ENCODE data around the gene MKI67. TPM values are rescaled to one million over a fixed set of nuclear protein-coding genes. Genes with fewer than 3 reads are reported as not detected.
A peak's percentile ranks its signal among the peaks of the same experiment; 100 is the strongest.

Gene MKI67
- total RNA-seq, 2 donors from 2014 or later = 74.8 to 90.5 TPM

- no peaks in the 10 kb centered on the region for H3K4me1 ChIP-seq (ENCODE audit: control insufficient read depth, insufficient read depth, low read length)
- H3K9ac ChIP-seq (ENCODE audit: extremely low read depth, low read length, poor library complexity, severe bottlenecking) = no peak overlapping the region
- DNase-seq = no peak
- Mint-ChIP-seq H3K27ac (no peak overlapping the region), H3K4me1 (no peaks in the 10 kb centered on the region), H3K4me3 (no peak overlapping the region), H3K9me3 (no peaks in the 10 kb centered on the region), H3K36me3 (ENCODE audit: low read depth) (peaks cover 56% of the 10 kb centered on the region), H3K27me3 (ENCODE audit: insufficient read depth) (no peaks in the 10 kb centered on the region)
- no peak overlapping the region for H3K4me3 ChIP-seq (ENCODE audit: low read length)
- TF ChIP-seq, protein P1, sequence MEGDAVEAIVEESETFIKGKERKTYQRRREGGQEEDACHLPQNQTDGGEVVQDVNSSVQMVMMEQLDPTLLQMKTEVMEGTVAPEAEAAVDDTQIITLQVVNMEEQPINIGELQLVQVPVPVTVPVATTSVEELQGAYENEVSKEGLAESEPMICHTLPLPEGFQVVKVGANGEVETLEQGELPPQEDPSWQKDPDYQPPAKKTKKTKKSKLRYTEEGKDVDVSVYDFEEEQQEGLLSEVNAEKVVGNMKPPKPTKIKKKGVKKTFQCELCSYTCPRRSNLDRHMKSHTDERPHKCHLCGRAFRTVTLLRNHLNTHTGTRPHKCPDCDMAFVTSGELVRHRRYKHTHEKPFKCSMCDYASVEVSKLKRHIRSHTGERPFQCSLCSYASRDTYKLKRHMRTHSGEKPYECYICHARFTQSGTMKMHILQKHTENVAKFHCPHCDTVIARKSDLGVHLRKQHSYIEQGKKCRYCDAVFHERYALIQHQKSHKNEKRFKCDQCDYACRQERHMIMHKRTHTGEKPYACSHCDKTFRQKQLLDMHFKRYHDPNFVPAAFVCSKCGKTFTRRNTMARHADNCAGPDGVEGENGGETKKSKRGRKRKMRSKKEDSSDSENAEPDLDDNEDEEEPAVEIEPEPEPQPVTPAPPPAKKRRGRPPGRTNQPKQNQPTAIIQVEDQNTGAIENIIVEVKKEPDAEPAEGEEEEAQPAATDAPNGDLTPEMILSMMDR (conservative IDR thresholded peaks at IDR 0.05) = no peak
- H3K27me3 ChIP-seq (ENCODE audit: control insufficient read depth, insufficient read depth, low read length, poor library complexity, severe bottlenecking) = no peaks in the 10 kb centered on the region
- H3K27ac ChIP-seq (ENCODE audit: low read depth, low read length) = no peak overlapping the region
- no peaks in the 10 kb centered on the region for H3K9me3 ChIP-seq (ENCODE audit: control insufficient read depth, low read length)
- 100% methylated on average over 1 of the region's 1 CpG; no CpG with 5 or more reads in 1 of the 2 experiments for WGBS, 2 experiments (ENCODE audit: insufficient coverage in 1 of 2, insufficient read length in 1 of 2)
- H3K36me3 ChIP-seq (ENCODE audit: control insufficient read depth, insufficient read depth, low read length) = peaks cover 94% of the 10 kb centered on the region
Observed at GRCh38 chr10:128101901-128102300, 24.3 kb downstream of the MKI67 start.

GRCh38 chr10:128099901-128100300 lies 26.3 kb downstream of the MKI67 start:
- DNase-seq = peak; percentile 26
- no peaks in the 10 kb centered on the region for H3K27me3 ChIP-seq (ENCODE audit: control insufficient read depth, insufficient read depth, low read length, poor library complexity, severe bottlenecking)
- Mint-ChIP-seq H3K36me3 (ENCODE audit: low read depth) (peaks cover 57% of the 10 kb centered on the region), H3K9me3 (no peaks in the 10 kb centered on the region), H3K4me1 (no peaks in the 10 kb centered on the region), H3K4me3 (no peak overlapping the region), H3K27me3 (ENCODE audit: insufficient read depth) (no peaks in the 10 kb centered on the region), H3K27ac (no peak overlapping the region)
- peaks cover 74% of the 10 kb centered on the region for H3K36me3 ChIP-seq (ENCODE audit: control insufficient read depth, insufficient read depth, low read length)
- H3K4me1 ChIP-seq (ENCODE audit: control insufficient read depth, insufficient read depth, low read length) = no peaks in the 10 kb centered on the region
- TF ChIP-seq, protein P1 (conservative IDR thresholded peaks at IDR 0.05) = no peak
- no peak overlapping the region for H3K9ac ChIP-seq (ENCODE audit: extremely low read depth, low read length, poor library complexity, severe bottlenecking)
- no peaks in the 10 kb centered on the region for H3K9me3 ChIP-seq (ENCODE audit: control insufficient read depth, low read length)
- 96 to 99% methylated on average over 9 to 10 of the region's 10 CpGs for WGBS, 2 experiments (ENCODE audit: insufficient coverage in 1 of 2, insufficient read length in 1 of 2)
- no peak overlapping the region for H3K27ac ChIP-seq (ENCODE audit: low read depth, low read length)
- no peak overlapping the region for H3K4me3 ChIP-seq (ENCODE audit: low read length)

DNA sequence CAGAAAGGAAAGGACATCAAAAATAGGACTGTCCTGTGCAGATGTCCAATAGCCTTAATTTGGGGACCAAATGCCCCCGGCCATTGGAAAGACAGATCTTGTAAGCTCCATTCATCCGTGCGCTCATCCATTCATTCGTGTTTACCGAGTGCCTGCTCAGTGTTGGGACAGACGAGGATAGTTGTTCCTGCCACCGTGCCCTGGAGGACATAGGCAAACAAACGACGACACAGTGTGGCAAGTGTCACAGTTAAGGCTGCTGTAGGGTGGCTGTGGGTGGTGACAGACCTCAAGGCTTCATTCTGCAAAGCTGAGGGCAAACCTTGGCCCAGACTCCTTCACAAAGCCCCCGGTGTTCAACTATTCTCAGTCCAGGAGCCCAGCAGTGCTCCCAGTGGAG lies 27.6 kb downstream of the MKI67 start:
- Mint-ChIP-seq H3K36me3 (ENCODE audit: low read depth) (peaks cover 47% of the 10 kb centered on the region), H3K4me1 (no peaks in the 10 kb centered on the region), H3K27me3 (ENCODE audit: insufficient read depth) (no peaks in the 10 kb centered on the region), H3K9me3 (no peaks in the 10 kb centered on the region), H3K4me3 (no peak overlapping the region), H3K27ac (no peak overlapping the region)
- TF ChIP-seq, protein P1 (conservative IDR thresholded peaks at IDR 0.05) = no peak
- Histone ChIP-seq H3K36me3 (ENCODE audit: control insufficient read depth, insufficient read depth, low read length) (peaks cover 62% of the 10 kb centered on the region), H3K27ac (ENCODE audit: low read depth, low read length) (no peak overlapping the region), H3K9ac (ENCODE audit: extremely low read depth, low read length, poor library complexity, severe bottlenecking) (no peak overlapping the region), H3K4me1 (ENCODE audit: control insufficient read depth, insufficient read depth, low read length) (no peaks in the 10 kb centered on the region), H3K4me3 (ENCODE audit: low read length) (no peak overlapping the region), H3K9me3 (ENCODE audit: control insufficient read depth, low read length) (no peaks in the 10 kb centered on the region), H3K27me3 (ENCODE audit: control insufficient read depth, insufficient read depth, low read length, poor library complexity, severe bottlenecking) (no peaks in the 10 kb centered on the region)
- DNase-seq = no peak
- WGBS, 2 experiments (ENCODE audit: insufficient coverage in 1 of 2, insufficient read length in 1 of 2) = 95% methylated on average over 10 of the region's 10 CpGs

All from endodermal cell (in vitro differentiated cells).